Testis (tissue), 3 donors: Measurements from ENCODE around the gene CCDC7. TPM values are rescaled to one million over a fixed set of nuclear protein-coding genes. Genes with fewer than 3 reads are reported as not detected.
A peak's percentile ranks its signal among the peaks of the same experiment; 100 is the strongest.

ENCODE experiments used
- DNase-seq: peaks from one replicate; pipeline ENCODE4 v3.0.0-alpha.2; 2019
- H3K27ac ChIP-seq, 2 donors: fragments of 200-600 bp; sonication (generic); one replicate each; pipeline ENCODE4 v1.5.1; 2019
- H3K27me3 ChIP-seq: fragments of 200-600 bp; sonication (generic); one replicate; pipeline ENCODE4 v1.5.1; 2019
- H3K36me3 ChIP-seq: fragments of 200-600 bp; sonication (generic); one replicate; pipeline ENCODE4 v1.5.1; 2017; ENCODE audit warnings: low read depth; ENCODE audit errors: missing control alignments
- H3K4me1 ChIP-seq: fragments of 200-600 bp; sonication (generic); one replicate; pipeline ENCODE4 v1.5.1; 2019
- H3K4me3 ChIP-seq, 2 donors: fragments of 200-600 bp; sonication (generic); one replicate each; pipeline ENCODE4 v1.5.1; 2017 to 2019
- H3K9me3 ChIP-seq: fragments of 200-600 bp; sonication (generic); one replicate; pipeline ENCODE4 v1.5.1; 2017
- CTCF ChIP-seq, 3 experiments: fragments of 450-650 bp in 2 of 3; fragments of 200-600 bp in 1 of 3; sonication (generic) in 1 of 3; IDR thresholded peaks; one replicate each; pipeline ENCODE4 v1.5.1; 2016 to 2019; ENCODE audit warnings: antibody characterized with exemption in 3 of 3, mild to moderate bottlenecking in 2 of 3, moderate library complexity in 1 of 3
- POLR2A ChIP-seq: fragments of 450-650 bp; IDR thresholded peaks from one replicate; pipeline ENCODE4 v1.6.1; 2017; ENCODE audit warnings: antibody characterized with exemption, mild to moderate bottlenecking, moderate library complexity
- WGBS, 2 donors: methylation state at CpG; one replicate each; pipeline ENCODE4 v1.1.5; 2018; 5-methylcytosine and 5-hydroxymethylcytosine counted together
- intact Hi-C: fragments of 100-400 bp; cut with DNase I; formaldehyde crosslinking; loops from one replicate; pipeline ENCODE4 v1.15.1; 2023; ENCODE audit warnings: low total_unique reads
- polyA plus RNA-seq: library from polyadenylated mRNA; stranded (reverse); fragments of 350-450 nt; fragmentation: Illumina TruSeq; extraction: RNeasy Lipid Tissue Mini Kit (QIAGEN cat#74804); gene quantifications from one replicate; pipeline ENCODE4 v1.2.3, GENCODE V29; 2014; ENCODE audit warnings: low read depth, low replicate concordance; ENCODE audit not compliant: insufficient read depth
- total RNA-seq, 2 donors: library from RNA; depleted of rRNA; stranded (reverse); fragments of >200 nt; gene quantifications; one replicate each; pipeline ENCODE4 v1.2.3, GENCODE V29; 2016

CCDC7 gene
- total and polyA plus RNA-seq, 3 donors from 2014 or later: 74.0 to 146 (median 74.5) TPM

- no peaks in the 10 kb centered on the region for H3K9me3 ChIP-seq
- no peaks in the 10 kb centered on the region for H3K36me3 ChIP-seq
- H3K4me1 ChIP-seq: no peaks in the 10 kb centered on the region
- intact Hi-C loops: no loop called here
- 93 to 99% methylated on average over 2 of the region's 2 CpGs for WGBS, 2 donors
- H3K4me3 ChIP-seq: no peak overlapping the region
- DNase-seq: no peak
- no peak overlapping the region for H3K27ac ChIP-seq
- no peak for TF ChIP-seq POLR2A
- TF ChIP-seq CTCF (IDR thresholded peaks at IDR 0.05): no peak
- H3K27me3 ChIP-seq: no peaks in the 10 kb centered on the region
Measured at GRCh38 chr10:32426186-32426585, 19.8 kb upstream of the CCDC7 start.

- no peak overlapping the region for H3K27ac ChIP-seq
- TF ChIP-seq CTCF (IDR thresholded peaks at IDR 0.05) (no peak), POLR2A (no peak)
- no peak for DNase-seq
- no peaks in the 10 kb centered on the region for H3K4me1 ChIP-seq
- H3K36me3 ChIP-seq: no peaks in the 10 kb centered on the region
- no peaks in the 10 kb centered on the region for H3K27me3 ChIP-seq
- no peak overlapping the region for H3K4me3 ChIP-seq
- 44 to 46% methylated on average over 1 of the region's 1 CpG for WGBS, 2 donors
- no peaks in the 10 kb centered on the region for H3K9me3 ChIP-seq
- intact Hi-C loops: no loop called here
Measured at GRCh38 chr10:32433542-32433941, 12.4 kb upstream of the CCDC7 start.

GRCh38 chr10:32436215-32436614, 9.7 kb upstream of the CCDC7 start:
- no peak for TF ChIP-seq POLR2A
- no peak for TF ChIP-seq CTCF (IDR thresholded peaks at IDR 0.05)
- Histone ChIP-seq H3K9me3 (no peaks in the 10 kb centered on the region), H3K36me3 (no peaks in the 10 kb centered on the region), H3K27ac (no peak overlapping the region), H3K27me3 (no peaks in the 10 kb centered on the region), H3K4me1 (no peaks in the 10 kb centered on the region), H3K4me3 (no peak overlapping the region)
- intact Hi-C loops: no loop called here
- no peak for DNase-seq

- intact Hi-C loops: no loop called here
- 75 to 84% methylated on average over 2 of the region's 2 CpGs for WGBS, 2 donors
- H3K36me3 ChIP-seq: no peaks in the 10 kb centered on the region
- H3K27me3 ChIP-seq: no peaks in the 10 kb centered on the region
- no peak overlapping the region for H3K4me3 ChIP-seq
- H3K9me3 ChIP-seq: no peaks in the 10 kb centered on the region
- no peaks in the 10 kb centered on the region for H3K4me1 ChIP-seq
- DNase-seq: no peak
- no peak for TF ChIP-seq CTCF (IDR thresholded peaks at IDR 0.05)
- no peak for TF ChIP-seq POLR2A
- H3K27ac ChIP-seq: no peak overlapping the region
Measured at GRCh38 chr10:32437334-32437733, 8.6 kb upstream of the CCDC7 start.

GRCh38 chr10:32445036-32445435, 904 bp upstream of the CCDC7 start:
- Histone ChIP-seq H3K36me3 (no peaks in the 10 kb centered on the region), H3K27ac (peak overlapping the region in 1 of 2 donors; percentile 95), H3K4me1 (peaks cover 7% of the 10 kb centered on the region), H3K4me3 (peak overlapping the region; percentile 69), H3K27me3 (no peaks in the 10 kb centered on the region), H3K9me3 (no peaks in the 10 kb centered on the region)
- intact Hi-C loops: no loop called here
- DNase-seq: no peak
- WGBS, 2 donors: 77 to 85% methylated on average over 4 of the region's 4 CpGs
- no peak for TF ChIP-seq POLR2A
- TF ChIP-seq CTCF (IDR thresholded peaks at IDR 0.05): no peak
